Fibroblast of skin of abdomen (primary cell): ENCODE measurements around the gene MEPE.
A peak's percentile ranks its signal among the peaks of the same experiment; 100 is the strongest.

ENCODE experiments used
- DNase-seq: peaks from one replicate; pipeline ENCODE4 v3.0.0-alpha.2; 2013

The MEPE gene

GRCh38 chr4:87843936-87844335 is 11.2 kb downstream of the MEPE start:
- DNase-seq, result peak; percentile 86

DNA sequence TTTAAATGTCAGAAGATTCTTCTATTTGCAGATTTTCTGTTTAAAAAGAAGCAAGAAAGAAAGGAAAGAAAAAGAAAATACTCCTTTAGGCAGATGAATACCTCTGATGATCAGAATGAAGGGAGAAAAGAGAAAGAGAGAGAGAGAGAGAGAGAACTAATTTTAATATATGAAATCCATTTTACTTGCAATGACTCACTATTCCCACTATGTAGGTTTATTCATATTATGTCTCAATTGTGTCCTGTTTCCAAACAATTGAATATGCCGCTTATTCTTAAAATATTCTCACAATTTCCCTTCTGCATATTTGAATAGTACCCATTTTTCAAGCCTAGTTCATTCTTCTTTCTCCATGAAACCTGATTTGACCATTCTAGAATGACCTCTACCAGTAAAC is 11.7 kb downstream of the MEPE start:
- DNase-seq, result no peak

DNA sequence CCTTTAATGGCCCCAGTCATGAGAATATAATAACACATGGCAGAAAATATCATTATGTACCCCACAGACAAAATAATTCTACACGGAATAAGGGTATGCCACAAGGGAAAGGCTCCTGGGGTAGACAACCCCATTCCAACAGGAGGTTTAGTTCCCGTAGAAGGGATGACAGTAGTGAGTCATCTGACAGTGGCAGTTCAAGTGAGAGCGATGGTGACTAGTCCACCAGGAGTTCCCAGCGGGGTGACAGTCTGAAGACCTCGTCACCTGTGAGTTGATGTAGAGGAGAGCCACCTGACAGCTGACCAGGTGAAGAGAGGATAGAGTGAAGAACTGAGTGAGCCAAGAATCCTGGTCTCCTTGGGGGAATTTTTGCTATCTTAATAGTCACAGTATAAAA is 13.5 kb downstream of the MEPE start:
- no peak for DNase-seq

DNA sequence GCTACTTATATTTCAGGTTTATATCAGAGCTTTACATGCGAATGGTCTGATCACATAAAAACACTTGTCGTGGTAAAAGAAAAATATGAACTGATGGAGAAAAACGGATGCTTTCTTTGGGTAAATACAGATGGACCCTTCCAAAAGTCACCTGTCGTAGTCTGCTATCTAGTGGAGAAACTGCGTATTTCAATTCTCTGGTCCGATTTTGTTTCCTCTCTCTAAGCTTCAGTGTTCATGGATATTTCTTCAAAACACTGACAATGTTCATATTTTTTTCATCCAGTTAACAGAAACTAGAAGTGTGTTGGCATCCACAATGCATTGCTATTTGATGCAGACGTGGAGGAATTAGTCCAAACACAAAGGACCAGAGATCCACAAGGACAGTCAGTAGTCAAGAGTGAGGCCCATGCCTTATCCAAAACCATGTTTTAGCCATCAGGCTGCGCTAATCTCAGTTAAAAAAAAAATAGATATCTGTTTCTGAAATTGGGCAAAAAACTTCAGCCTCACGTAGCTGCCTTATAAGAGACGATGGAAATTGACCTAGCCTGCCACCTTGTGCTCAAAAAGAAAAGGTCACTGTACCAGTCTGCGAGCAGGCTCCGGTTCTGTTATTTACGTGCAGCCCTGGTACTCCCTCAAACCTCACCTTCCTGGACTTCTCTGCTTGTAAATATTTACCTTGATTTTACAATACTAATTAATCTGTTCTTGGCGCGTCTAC is 16.0 kb downstream of the MEPE start:
- DNase-seq, result peak; percentile 61

- DNase-seq, result peak; percentile 12
Measured at GRCh38 chr4:87849612-87850011, 16.8 kb downstream of the MEPE start.

- DNase-seq, result no peak
Measured at GRCh38 chr4:87851332-87851731, 18.6 kb downstream of the MEPE start.

DNA sequence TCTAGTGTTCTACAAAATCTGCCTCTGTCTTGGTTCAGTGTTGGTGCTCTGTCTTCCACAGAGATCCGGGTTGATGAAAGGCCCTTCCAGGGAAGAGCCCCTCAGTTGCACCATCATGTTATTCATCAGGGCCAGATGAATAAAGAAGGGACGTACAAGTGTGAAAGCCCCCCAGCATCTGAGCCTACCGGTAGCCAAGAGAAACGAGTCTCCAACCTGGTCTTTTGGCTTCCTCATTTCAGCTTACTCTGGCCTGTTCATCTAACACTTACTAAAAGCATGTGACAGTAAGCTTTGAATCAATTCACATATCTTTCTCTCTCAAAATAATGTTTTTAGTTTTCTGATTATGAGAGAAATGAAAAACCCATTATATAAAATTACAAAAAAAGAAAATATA is 19.2 kb downstream of the MEPE start:
- DNase-seq, result no peak

- peak; percentile 56 for DNase-seq
Measured at GRCh38 chr4:87853108-87853507, 20.3 kb downstream of the MEPE start.

DNA sequence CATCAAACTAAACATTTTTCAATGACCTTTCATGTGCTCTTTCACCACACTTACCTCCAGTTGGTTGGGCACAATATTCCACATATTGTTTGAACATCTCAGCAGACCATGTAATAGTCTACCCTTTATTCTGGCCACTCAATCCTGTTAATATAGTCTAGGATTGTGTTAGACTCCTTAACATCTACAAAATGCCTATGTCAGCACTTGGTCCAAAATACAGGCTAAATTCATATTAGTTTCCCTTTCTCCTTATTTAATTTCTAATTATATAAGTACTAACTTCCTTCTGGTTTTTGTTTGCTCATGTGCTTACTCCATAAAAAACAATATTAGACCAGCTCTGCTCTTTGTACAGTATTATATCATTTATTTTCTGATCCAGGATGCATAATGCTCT is 21.1 kb downstream of the MEPE start:
- DNase-seq, result no peak

DNA sequence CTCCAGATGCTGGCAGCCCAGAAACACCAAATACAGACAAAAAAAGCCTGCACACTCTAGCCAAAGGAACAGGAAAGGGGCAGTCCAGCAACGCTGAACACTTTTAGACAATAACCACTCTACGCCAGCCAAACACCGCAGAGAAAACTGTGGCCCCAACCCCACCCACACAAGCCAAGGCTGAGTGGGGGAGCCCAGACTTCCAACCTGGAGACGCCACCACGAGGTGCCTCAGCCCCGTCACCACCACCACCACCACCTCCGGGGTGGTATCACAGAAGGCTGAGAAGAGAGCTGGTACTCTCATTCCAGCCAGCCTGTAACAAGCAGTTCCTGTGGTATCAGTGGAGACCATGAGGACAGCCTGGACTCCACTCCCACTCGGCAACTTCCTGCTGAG is 22.8 kb downstream of the MEPE start:
- DNase-seq, result no peak

DNA sequence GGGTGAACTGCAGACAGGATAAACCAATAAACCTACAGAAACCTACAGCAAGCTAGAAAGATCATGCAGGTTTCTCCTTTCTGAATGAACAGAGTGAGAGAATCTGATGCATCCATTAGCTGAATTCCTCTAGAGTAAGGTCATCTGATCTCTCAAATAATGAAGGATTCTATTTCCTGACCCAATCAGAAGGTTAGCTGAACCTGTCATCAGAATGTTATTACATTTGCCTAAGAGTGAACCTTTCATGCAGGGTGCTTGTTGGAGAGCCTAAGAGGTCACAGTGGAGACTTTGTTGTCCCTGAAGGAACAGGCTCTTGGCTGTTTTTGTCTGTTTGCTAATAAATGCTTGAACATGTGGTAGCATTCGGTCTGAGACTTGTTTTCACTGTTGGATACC is 24.0 kb downstream of the MEPE start:
- no peak for DNase-seq

- no peak for DNase-seq
Measured at GRCh38 chr4:87857789-87858188, 25.0 kb downstream of the MEPE start.

DNA sequence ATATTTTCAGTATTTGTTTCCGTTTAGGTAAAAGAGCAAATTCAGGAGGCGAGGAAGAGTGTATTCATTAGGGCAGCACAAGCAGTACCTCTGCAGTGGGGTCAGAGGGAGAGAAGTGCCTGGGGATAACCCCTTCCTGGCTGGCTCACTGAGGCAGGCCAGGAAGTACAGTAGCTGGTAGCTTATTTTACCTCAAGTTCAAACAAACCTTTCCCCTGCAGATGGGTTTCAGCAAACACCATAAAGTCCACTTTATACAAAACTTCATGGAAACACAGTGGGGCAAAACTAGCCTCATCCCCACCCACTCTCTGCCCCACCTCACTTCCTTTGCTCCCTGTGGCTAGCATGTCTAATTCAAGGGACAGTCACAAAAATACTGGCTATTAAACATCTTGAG is 29.5 kb downstream of the MEPE start:
- DNase-seq, result no peak

DNA sequence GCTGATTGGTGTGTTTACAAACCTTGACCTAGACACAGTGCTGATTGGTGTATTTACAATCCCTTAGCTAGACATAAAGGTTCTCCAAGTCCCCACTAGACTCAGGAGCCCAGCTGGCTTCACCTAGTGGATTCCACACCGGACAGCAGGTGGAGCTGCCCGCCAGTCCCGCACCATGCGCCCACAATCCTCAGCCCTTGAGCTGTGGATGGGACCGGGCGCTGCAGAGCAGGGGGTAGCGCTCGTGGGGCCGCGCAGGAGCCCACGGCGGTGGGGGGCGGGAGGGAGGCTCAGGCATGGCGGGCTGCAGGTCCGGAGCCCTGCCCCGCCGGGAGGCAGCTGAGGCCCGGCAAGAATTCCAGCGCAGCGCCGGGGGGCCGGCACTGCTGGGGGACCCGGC is 30.7 kb downstream of the MEPE start:
- no peak for DNase-seq

DNA sequence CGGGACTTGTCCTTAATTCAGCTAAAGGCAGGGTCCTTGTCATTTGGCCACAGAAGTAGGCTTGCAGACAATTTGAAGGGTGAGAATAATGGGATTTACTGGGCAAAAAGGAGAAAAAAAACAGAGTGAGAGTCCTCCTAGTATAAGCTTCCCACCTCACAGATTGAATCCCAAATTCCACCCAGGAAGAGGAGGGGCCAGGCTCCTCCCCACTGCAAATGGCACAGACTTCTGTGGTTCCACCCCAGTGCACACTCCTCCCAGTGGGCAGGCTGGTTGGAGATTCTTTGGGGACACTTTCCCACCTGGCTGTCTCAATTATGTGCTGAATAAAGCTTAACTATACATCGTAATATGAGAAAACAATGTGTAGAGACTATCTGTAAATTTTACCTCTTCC is 31.6 kb downstream of the MEPE start:
- DNase-seq, result no peak

GRCh38 chr4:87865288-87865687 is 32.5 kb downstream of the MEPE start:
- DNase-seq, result no peak

- peak; percentile 64 for DNase-seq
Measured at GRCh38 chr4:87865960-87866598, 33.3 kb downstream of the MEPE start.

DNA sequence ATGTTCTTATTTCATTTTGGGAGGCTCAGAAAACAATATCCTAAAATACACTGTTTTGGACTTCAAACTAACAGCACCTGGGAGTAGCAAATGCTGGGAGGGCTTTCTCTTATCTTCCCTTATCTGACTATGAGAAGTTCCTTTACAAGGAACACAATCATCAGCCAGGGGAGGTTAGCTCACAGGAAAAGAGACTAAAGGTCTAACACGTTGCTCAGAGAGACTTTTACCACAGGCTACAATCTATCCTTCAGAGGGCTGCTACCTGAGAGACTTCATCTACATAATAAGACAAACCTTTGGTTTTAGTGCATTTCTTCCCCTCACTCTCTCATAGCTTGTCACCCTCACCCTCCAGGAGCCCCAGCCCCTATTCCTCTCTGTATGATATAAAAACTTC is 35.8 kb downstream of the MEPE start:
- no peak for DNase-seq

GRCh38 chr4:87872028-87872427 is 39.3 kb downstream of the MEPE start:
- DNase-seq, result no peak

GRCh38 chr4:87875191-87875590 is 42.4 kb downstream of the MEPE start:
- no peak for DNase-seq

GRCh38 chr4:87880106-87880505 is 47.3 kb downstream of the MEPE start:
- DNase-seq, result no peak

- peak; percentile 16 for DNase-seq
Measured at GRCh38 chr4:87881115-87881514, 48.3 kb downstream of the MEPE start.

GRCh38 chr4:87882321-87882720 is 49.6 kb downstream of the MEPE start:
- peak; percentile 16 for DNase-seq

GRCh38 chr4:87882861-87883260 is 50.1 kb downstream of the MEPE start:
- DNase-seq, result no peak
